Smooth muscle cell (in vitro differentiated cells): Measurements from ENCODE around the gene TAF1C. TPM values are rescaled to one million over a fixed set of nuclear protein-coding genes. Genes with fewer than 3 reads are reported as not detected.

Experiments
- DNase-seq: peaks from one replicate; lab custom pipeline; 2025; ENCODE audit not compliant: unreplicated experiment; lab: John Stamatoyannopoulos, UW
- H2AFZ ChIP-seq: fragments of 200-600 bp; sonication (generic); 2 replicates; pipeline ENCODE4 v1.6.0; 2016; ENCODE audit warnings: antibody characterized with exemption, low read depth, mild to moderate bottlenecking
- H3F3A ChIP-seq: fragments of 200-600 bp; sonication (generic); 2 replicates; pipeline ENCODE4 v1.6.0; 2017; ENCODE audit warnings: antibody characterized with exemption, low read depth
- H3K27ac ChIP-seq: fragments of 200-600 bp; sonication (generic); 2 replicates; pipeline ENCODE4 v1.5.1; 2016; ENCODE audit warnings: low read depth, mild to moderate bottlenecking
- H3K27me3 ChIP-seq: fragments of 200-600 bp; sonication (generic); 2 replicates; pipeline ENCODE4 v1.6.1; 2016; ENCODE audit warnings: low read depth, mild to moderate bottlenecking
- H3K36me3 ChIP-seq: fragments of 200-600 bp; sonication (generic); 2 replicates; pipeline ENCODE4 v1.5.1; 2016; ENCODE audit warnings: low read depth
- H3K4me1 ChIP-seq: fragments of 200-600 bp; sonication (generic); 2 replicates; pipeline ENCODE4 v1.5.1; 2016; ENCODE audit warnings: low read depth
- H3K4me2 ChIP-seq: fragments of 200-600 bp; sonication (generic); 2 replicates; pipeline ENCODE4 v1.6.0; 2016; ENCODE audit warnings: mild to moderate bottlenecking
- H3K4me3 ChIP-seq: fragments of 200-600 bp; sonication (generic); 2 replicates; pipeline ENCODE4 v1.5.1; 2016; ENCODE audit warnings: mild to moderate bottlenecking
- H3K79me2 ChIP-seq: fragments of 200-600 bp; sonication (generic); 2 replicates; pipeline ENCODE4 v1.6.0; 2016; ENCODE audit warnings: low read depth, mild to moderate bottlenecking
- H3K9ac ChIP-seq: fragments of 200-600 bp; sonication (generic); 2 replicates; pipeline ENCODE4 v1.6.0; 2016; ENCODE audit warnings: low read depth
- H3K9me3 ChIP-seq: fragments of 200-600 bp; sonication (generic); replicated peaks from 2 replicates; pipeline ENCODE4 v1.5.1; 2016; ENCODE audit warnings: low read depth
- H4K20me1 ChIP-seq: fragments of 200-600 bp; sonication (generic); 2 replicates; pipeline ENCODE4 v1.6.0; 2016; ENCODE audit warnings: low read depth
- WGBS: methylation state at CpG from one replicate; pipeline ENCODE4 v1.1.7; 2016; ENCODE audit warnings: low lambda C conversion rate; 5-methylcytosine and 5-hydroxymethylcytosine counted together
- polyA plus RNA-seq: library from polyadenylated mRNA; unstranded; fragments of >200 nt; fragmentation: Nextera tagmentation; extraction: Ambion mirVana; gene quantifications from 2 replicates; pipeline ENCODE4 v1.2.1, GENCODE V29; 2016
- total RNA-seq: library from RNA; depleted of rRNA; stranded (reverse); fragments of >200 nt; gene quantifications from 2 replicates; pipeline ENCODE4 v1.2.3, GENCODE V29; 2014
- TF ChIP-seq, protein P1 (sequence below): fragments of 200-600 bp; sonication (generic); IDR thresholded peaks from 2 replicates; pipeline ENCODE4 v1.5.1; 2017; ENCODE audit warnings: borderline replicate concordance, mild to moderate bottlenecking, antibody characterized with exemption; ENCODE audit not compliant: insufficient read depth, poor library complexity, severe bottlenecking

TAF1C gene
- total and polyA plus RNA-seq, 2 experiments from 2014 or later, result 17.1 to 35.5 TPM

DNA sequence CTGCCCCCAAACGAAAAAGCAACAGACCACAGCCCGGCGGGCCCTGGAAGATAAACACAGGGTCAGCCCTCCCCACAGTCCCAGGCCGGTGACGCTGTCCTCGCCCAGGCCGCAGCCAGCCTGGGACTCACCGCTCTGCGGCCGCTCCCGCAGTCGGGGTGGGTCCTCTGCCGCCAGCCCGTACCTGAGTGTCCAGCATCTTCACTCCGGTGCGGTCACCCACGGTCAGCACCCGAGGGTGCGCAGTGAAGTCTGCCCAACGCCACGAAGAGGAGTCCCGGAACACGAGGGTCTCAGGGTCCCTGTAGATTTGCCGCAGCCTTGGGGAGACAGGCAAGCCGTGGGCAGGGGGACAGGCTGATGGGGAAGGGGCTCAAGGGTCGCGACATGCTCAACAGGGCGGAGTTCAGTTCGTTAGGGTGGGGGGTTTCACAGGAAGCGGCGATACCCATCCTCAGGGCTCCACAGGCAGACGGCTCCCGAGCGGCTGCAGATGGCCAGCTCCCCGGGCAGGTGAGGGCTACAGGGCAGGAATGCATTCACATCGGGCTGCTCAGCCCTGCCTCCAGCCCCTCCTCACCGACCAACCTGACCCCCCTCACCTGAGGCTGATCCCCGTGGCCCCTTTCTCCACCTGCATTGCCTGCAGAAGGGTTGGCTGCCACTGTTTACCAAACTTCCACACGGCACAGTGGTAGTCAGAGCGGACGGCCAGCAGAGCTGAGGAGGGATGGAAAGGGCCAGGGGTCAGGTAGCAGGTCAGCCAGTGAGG is 5.5 kb downstream of the TAF1C start:
- Histone ChIP-seq H3K9me3 (no peaks in the 10 kb centered on the region), H2AFZ (no peak overlapping the region), H3K27me3 (no peaks in the 10 kb centered on the region), H3F3A (peaks cover 9% of the 10 kb centered on the region), H4K20me1 (peaks cover 5% of the 10 kb centered on the region), H3K79me2 (peaks cover 19% of the 10 kb centered on the region), H3K4me1 (peaks cover 8% of the 10 kb centered on the region), H3K4me2 (no peak overlapping the region), H3K27ac (no peak overlapping the region), H3K36me3 (no peaks in the 10 kb centered on the region), H3K9ac (no peak overlapping the region), H3K4me3 (no peak overlapping the region)
- 95% methylated on average over 40 of the region's 41 CpGs for WGBS
- TF ChIP-seq, protein P1, sequence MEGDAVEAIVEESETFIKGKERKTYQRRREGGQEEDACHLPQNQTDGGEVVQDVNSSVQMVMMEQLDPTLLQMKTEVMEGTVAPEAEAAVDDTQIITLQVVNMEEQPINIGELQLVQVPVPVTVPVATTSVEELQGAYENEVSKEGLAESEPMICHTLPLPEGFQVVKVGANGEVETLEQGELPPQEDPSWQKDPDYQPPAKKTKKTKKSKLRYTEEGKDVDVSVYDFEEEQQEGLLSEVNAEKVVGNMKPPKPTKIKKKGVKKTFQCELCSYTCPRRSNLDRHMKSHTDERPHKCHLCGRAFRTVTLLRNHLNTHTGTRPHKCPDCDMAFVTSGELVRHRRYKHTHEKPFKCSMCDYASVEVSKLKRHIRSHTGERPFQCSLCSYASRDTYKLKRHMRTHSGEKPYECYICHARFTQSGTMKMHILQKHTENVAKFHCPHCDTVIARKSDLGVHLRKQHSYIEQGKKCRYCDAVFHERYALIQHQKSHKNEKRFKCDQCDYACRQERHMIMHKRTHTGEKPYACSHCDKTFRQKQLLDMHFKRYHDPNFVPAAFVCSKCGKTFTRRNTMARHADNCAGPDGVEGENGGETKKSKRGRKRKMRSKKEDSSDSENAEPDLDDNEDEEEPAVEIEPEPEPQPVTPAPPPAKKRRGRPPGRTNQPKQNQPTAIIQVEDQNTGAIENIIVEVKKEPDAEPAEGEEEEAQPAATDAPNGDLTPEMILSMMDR, result no peak
- no peak for DNase-seq

DNA sequence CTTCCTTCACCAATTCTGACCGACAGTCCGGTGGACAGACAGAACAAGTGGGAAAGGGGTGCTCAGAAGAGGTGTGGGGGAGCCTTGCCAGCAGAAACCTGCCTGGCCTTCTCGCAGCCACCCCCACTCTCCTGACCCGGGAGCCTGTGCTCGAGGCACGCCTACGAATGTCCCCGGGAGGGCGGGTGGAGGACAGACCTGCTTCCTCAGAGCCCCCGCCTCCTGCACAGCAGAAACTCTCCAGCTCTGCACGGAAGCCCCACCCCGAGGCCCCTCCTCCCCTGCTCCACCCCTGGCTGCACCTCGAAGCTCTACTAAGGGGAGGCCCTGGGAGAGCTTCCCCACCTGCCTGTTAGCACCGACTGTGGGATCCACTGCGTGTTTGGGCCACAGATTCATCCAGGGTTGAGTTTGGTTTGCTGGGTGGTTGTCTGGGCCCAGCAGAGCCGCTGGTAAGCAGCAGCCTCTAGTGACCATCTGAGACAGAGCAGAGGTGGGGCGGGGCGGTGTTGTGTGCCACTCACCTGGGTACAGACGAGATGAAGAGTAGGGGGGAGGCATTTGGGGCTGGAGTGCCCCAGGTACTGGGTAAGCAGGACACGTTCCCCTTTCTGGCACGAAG is 6.2 kb downstream of the TAF1C start:
- Histone ChIP-seq H3K4me3 (no peak overlapping the region), H3K27ac (no peak overlapping the region), H3F3A (peaks cover 9% of the 10 kb centered on the region), H3K4me2 (no peak overlapping the region), H3K27me3 (no peaks in the 10 kb centered on the region), H3K9ac (no peak overlapping the region), H3K4me1 (peaks cover 4% of the 10 kb centered on the region), H3K9me3 (no peaks in the 10 kb centered on the region), H4K20me1 (peaks cover 5% of the 10 kb centered on the region), H3K79me2 (peaks cover 12% of the 10 kb centered on the region), H3K36me3 (no peaks in the 10 kb centered on the region), H2AFZ (no peak overlapping the region)
- DNase-seq, result no peak
- TF ChIP-seq, protein P1, result no peak
- WGBS, result 94% methylated on average over 20 of the region's 21 CpGs

DNA sequence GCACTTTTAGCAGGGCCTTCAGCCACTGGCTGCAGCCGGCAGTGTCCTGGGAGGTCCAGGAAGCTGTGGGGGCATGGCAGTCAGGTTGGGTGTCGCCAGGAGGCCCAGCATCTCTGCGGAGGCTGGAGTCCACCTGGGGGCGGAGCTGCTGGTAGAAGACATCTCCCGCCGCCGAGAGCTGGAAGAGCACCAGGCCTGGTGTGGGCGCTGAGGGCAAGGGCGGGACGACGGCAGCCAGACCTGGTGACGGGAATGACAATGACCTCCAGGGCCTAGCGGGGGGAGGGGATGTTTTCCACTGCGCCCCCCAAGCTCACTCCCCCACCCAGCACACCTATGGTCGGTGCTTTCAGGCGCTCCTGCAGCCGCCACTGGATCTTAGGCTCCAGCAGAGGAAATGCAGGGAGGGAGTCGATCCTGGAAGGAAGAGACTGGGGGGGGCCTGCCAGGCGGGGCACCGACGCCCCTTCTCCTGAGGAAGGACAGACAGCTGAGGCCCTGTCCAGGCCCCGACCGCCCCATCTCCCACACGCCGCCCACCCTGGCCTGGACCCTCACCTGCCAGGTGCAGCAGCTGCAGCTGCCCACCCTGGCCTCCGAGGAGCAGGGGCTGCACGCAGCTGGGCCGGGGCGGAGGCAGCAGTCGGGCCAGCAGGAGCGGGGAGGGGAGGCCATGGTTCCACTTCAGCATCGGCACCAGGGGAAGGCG is 7.1 kb downstream of the TAF1C start:
- Histone ChIP-seq H2AFZ (no peak overlapping the region), H3K9ac (no peak overlapping the region), H3K9me3 (no peaks in the 10 kb centered on the region), H3K79me2 (peaks cover 3% of the 10 kb centered on the region), H4K20me1 (peaks cover 5% of the 10 kb centered on the region), H3K4me2 (no peak overlapping the region), H3K4me3 (no peak overlapping the region), H3K4me1 (peaks cover 3% of the 10 kb centered on the region), H3K27ac (no peak overlapping the region), H3K27me3 (no peaks in the 10 kb centered on the region), H3K36me3 (no peaks in the 10 kb centered on the region), H3F3A (peaks cover 9% of the 10 kb centered on the region)
- 97% methylated on average over 30 of the region's 33 CpGs for WGBS
- TF ChIP-seq, protein P1, result no peak
- no peak for DNase-seq
